Nephron progenitor cell (in vitro differentiated cells): Measurements from ENCODE around the gene COPE.

Experiments
- DNase-seq: peaks from one replicate; pipeline ENCODE4 v3.0.0; 2021
- H3K27ac Mint-ChIP-seq: 2 replicates; pipeline ENCODE4 v1.8.0; 2021; ENCODE audit warnings: mild to moderate bottlenecking, moderate library complexity, mixed read lengths
- H3K27me3 Mint-ChIP-seq: 2 replicates; pipeline ENCODE4 v1.8.0; 2021; ENCODE audit warnings: mild to moderate bottlenecking, low read depth, mixed read lengths; ENCODE audit not compliant: poor library complexity
- H3K36me3 Mint-ChIP-seq: 2 replicates; pipeline ENCODE4 v1.8.0; 2021; ENCODE audit warnings: low read depth, mixed read lengths
- H3K4me1 Mint-ChIP-seq: 2 replicates; pipeline ENCODE4 v1.8.0; 2021; ENCODE audit warnings: mixed read lengths
- H3K4me3 Mint-ChIP-seq: 2 replicates; pipeline ENCODE4 v1.8.0; 2021; ENCODE audit warnings: mild to moderate bottlenecking, moderate library complexity, mixed read lengths
- H3K9me3 Mint-ChIP-seq: 2 replicates; pipeline ENCODE4 v1.8.0; 2021; ENCODE audit warnings: mild to moderate bottlenecking, moderate library complexity, mixed read lengths
- TF ChIP-seq, protein P1 (sequence below): fragments of 200-600 bp; sonication (generic); IDR thresholded peaks from 2 replicates; pipeline ENCODE4 v1.5.0; 2021; ENCODE audit warnings: antibody characterized with exemption

COPE gene

GRCh38 chr19:18948976-18949356 is 29.8 kb upstream of the COPE start:
- H3K36me3 Mint-ChIP-seq: peaks cover 14% of the 10 kb centered on the region
- TF ChIP-seq, protein P1, sequence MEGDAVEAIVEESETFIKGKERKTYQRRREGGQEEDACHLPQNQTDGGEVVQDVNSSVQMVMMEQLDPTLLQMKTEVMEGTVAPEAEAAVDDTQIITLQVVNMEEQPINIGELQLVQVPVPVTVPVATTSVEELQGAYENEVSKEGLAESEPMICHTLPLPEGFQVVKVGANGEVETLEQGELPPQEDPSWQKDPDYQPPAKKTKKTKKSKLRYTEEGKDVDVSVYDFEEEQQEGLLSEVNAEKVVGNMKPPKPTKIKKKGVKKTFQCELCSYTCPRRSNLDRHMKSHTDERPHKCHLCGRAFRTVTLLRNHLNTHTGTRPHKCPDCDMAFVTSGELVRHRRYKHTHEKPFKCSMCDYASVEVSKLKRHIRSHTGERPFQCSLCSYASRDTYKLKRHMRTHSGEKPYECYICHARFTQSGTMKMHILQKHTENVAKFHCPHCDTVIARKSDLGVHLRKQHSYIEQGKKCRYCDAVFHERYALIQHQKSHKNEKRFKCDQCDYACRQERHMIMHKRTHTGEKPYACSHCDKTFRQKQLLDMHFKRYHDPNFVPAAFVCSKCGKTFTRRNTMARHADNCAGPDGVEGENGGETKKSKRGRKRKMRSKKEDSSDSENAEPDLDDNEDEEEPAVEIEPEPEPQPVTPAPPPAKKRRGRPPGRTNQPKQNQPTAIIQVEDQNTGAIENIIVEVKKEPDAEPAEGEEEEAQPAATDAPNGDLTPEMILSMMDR: no peak
- no peak overlapping the region for H3K27ac Mint-ChIP-seq
- peaks cover 11% of the 10 kb centered on the region for H3K4me1 Mint-ChIP-seq
- H3K27me3 Mint-ChIP-seq: peaks cover 5% of the 10 kb centered on the region
- no peaks in the 10 kb centered on the region for H3K9me3 Mint-ChIP-seq
- no peak overlapping the region for H3K4me3 Mint-ChIP-seq
- DNase-seq: no peak

GRCh38 chr19:18948075-18948975 is 29.1 kb upstream of the COPE start:
- H3K36me3 Mint-ChIP-seq: peaks cover 14% of the 10 kb centered on the region
- no peak overlapping the region for H3K4me3 Mint-ChIP-seq
- TF ChIP-seq, protein P1: no peak
- peaks cover 5% of the 10 kb centered on the region for H3K27me3 Mint-ChIP-seq
- peak overlapping the region; percentile 86 for H3K27ac Mint-ChIP-seq
- H3K9me3 Mint-ChIP-seq: no peaks in the 10 kb centered on the region
- DNase-seq: no peak
- peaks cover 9% of the 10 kb centered on the region for H3K4me1 Mint-ChIP-seq

DNA sequence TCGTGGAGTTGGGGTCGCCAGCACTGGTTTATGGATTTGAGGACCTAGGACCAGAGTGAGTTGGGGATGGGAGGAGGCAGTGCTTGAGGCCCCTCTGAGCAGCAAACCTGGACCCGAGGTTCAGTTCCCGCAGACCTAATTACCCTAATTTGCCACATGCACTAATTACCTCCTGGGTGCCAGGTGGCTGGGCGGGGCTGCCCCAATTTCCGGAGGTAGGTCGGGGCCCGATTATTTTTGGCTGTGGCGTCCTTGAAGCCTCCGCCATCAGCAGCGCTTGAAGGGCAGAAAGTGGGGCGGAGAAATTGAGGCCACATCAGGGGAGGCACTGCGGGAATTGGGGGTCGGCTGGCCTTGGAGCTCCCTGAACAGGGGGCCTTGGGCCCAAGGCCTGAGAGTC is 27.7 kb upstream of the COPE start:
- no peaks in the 10 kb centered on the region for H3K9me3 Mint-ChIP-seq
- H3K27ac Mint-ChIP-seq: no peak overlapping the region
- H3K36me3 Mint-ChIP-seq: peaks cover 14% of the 10 kb centered on the region
- H3K4me1 Mint-ChIP-seq: peaks cover 9% of the 10 kb centered on the region
- H3K27me3 Mint-ChIP-seq: no peaks in the 10 kb centered on the region
- no peak overlapping the region for H3K4me3 Mint-ChIP-seq
- no peak for DNase-seq
- TF ChIP-seq, protein P1: no peak

- peaks cover 3% of the 10 kb centered on the region for H3K27me3 Mint-ChIP-seq
- peaks cover 14% of the 10 kb centered on the region for H3K4me1 Mint-ChIP-seq
- no peak for DNase-seq
- H3K27ac Mint-ChIP-seq: peak overlapping the region; percentile 12
- TF ChIP-seq, protein P1: no peak
- H3K4me3 Mint-ChIP-seq: no peak overlapping the region
- H3K9me3 Mint-ChIP-seq: no peaks in the 10 kb centered on the region
- H3K36me3 Mint-ChIP-seq: peaks cover 14% of the 10 kb centered on the region
Measured at GRCh38 chr19:18946335-18946734, 27.1 kb upstream of the COPE start.

DNA sequence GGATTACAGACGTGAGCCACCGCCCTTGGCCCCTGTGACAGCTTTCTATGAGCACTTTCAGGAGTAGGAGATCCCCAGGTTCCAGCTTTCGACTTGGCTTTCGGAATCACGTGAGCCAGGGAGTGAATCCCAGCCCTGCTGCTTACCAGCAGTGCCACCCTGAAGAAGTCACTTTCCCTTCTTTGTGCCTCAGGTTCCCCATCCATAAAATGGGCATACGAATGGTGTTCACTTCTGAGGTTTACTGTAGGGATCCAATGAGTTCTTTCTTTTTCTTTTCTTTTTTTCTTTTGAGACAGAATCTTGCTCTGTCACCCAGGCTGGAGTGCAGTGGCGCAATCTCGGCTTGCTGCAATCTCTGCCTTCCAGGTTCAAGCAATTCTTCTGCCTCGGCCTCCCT is 26.1 kb upstream of the COPE start:
- peaks cover 15% of the 10 kb centered on the region for H3K4me1 Mint-ChIP-seq
- H3K4me3 Mint-ChIP-seq: no peak overlapping the region
- no peak overlapping the region for H3K27ac Mint-ChIP-seq
- H3K27me3 Mint-ChIP-seq: peaks cover 3% of the 10 kb centered on the region
- no peaks in the 10 kb centered on the region for H3K9me3 Mint-ChIP-seq
- no peak for DNase-seq
- peaks cover 14% of the 10 kb centered on the region for H3K36me3 Mint-ChIP-seq
- TF ChIP-seq, protein P1: no peak

DNA sequence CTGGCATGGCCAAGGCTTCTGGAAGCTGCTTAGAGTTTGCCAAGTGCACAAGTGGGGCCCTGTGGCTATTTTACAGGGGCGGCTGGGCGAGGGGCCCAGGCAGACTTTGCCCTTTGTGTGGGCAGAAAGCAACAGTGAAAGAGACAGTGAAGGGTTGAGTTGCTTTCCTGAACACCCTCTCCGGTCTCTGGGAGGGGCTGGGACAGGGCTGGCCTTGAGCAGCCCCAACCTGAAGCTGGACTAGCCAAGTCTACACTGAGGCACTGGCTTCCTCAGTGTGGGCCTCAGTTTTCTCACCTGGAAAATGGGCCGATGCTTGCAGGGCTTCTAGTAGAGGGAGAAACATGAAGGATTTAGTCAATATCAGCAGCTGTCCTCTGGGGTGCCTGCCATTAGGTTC is 24.3 kb upstream of the COPE start:
- H3K9me3 Mint-ChIP-seq: no peaks in the 10 kb centered on the region
- TF ChIP-seq, protein P1: no peak
- no peak overlapping the region for H3K27ac Mint-ChIP-seq
- H3K4me3 Mint-ChIP-seq: no peak overlapping the region
- peaks cover 14% of the 10 kb centered on the region for H3K36me3 Mint-ChIP-seq
- H3K27me3 Mint-ChIP-seq: peaks cover 3% of the 10 kb centered on the region
- H3K4me1 Mint-ChIP-seq: peaks cover 30% of the 10 kb centered on the region
- DNase-seq: no peak
